GM19023 (cell line): ENCODE data around the gene KRTAP5-10.
"Not testable (repeated sequence)": the region's sequence is repeated elsewhere in the genome, so short reads cannot be mapped to it uniquely, and the experiment has no call there.

Source experiments
- ATAC-seq: cut with Tn5 transposase; IDR thresholded peaks from one replicate; pipeline ENCODE4 v1.9.1; 2021; ENCODE audit warnings: mild to moderate bottlenecking, moderate library complexity; ENCODE audit not compliant: unreplicated experiment

Gene KRTAP5-10

DNA sequence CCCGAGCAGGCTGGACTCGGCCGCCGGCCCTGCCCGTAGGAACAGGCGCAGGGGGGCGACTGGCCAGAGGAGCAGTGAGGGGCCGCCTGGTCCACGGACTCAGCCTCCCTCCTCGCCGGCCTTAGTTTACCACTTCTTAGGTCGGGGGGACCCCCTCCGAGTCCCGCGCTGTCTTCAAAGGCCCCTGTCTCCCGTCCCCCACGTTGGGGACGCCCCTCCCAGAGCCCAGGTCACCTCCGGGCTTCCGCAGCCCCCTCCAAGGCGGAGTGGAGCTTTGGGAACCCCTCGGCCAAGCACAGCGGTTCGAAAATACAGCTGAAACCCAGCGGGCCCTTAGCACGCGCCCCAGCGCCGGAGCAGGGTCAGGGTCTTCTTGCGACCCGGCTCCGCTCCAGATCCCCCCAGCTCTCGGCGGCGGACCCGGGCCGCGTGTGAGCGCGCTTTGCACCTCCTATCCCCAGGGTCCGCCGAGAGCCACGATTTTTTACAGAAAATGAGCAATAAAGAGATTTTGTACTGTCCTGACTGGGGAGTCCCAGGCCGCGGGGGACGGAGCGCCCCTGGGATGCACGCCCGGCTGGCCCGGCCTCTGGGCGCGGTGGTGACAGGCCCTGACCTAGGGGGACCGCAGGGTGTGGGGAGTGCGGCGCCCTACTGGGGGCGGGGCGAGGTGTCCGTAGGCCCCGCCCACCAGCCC is 42.3 kb downstream of the KRTAP5-10 start:
- not testable (repeated sequence) for ATAC-seq

DNA sequence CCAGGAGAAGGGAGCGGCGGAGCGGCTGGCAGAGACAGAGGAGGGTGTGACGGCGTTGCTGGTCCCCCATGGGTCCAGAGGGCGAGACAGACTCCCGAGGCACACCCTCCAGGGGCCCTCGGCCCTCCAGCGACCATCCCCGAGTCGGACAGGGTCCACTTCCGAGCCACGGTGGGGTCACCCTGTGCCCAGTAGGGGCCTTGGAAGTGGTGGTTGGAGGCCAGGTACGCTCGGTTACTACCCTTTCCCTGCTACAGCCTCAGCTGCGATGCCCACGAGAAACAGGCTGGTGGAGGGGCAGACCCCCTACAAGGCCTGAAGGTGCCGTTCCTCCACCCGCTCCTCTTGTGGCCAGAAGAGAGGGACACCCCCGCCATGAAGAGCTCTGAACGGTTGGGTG is 42.9 kb downstream of the KRTAP5-10 start:
- not testable (repeated sequence) for ATAC-seq

DNA sequence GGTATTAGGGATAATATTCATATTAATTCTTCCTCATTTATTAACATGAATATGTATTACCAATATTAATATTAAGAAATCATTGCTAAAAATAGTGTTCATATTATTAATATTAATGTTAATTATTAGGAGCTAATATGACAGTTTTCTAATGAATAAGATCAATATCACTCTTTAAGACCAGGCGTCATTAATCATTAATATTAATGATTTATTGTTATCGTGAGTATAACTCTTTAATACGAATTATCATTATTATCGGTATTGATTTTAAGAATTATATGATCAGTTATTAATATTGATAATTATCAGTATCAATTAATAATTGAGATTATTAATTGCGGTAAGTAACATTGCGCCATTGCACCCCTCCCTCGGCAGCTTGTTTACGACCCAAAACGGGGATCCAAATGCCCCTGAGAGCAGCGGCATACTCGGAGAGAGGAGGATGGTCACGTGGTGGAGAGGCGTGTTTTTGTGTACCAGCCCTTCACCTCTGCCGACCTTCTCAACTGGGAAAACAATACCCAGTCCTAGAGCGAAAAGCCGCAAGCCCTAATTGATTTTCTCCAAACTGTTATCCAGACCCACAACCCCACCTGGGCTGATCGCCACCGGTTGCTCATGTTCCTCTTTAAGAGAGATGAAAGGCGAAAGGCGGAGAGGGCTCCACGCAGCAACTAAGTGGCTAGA is 46.0 kb downstream of the KRTAP5-10 start:
- not testable (repeated sequence) for ATAC-seq

DNA sequence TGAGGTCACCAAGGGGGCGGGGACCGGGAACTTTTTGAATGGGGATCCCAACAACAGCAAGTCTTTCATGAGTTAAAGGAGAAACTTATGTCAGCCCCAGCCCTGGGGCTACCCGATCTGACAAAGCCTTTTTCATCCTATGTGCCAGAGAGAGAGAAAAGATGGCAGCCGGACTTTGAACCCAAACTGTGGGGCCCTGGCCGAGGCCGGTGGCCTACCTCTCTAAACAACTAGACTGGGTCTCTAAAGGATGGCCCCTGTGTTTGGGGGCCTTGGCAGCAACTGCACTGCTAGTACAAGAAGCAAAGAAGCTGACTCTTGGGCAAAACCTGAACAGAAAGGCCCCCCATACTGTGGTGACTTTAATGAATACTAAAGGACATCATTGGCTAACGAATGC is 48.6 kb downstream of the KRTAP5-10 start:
- not testable (repeated sequence) for ATAC-seq

DNA sequence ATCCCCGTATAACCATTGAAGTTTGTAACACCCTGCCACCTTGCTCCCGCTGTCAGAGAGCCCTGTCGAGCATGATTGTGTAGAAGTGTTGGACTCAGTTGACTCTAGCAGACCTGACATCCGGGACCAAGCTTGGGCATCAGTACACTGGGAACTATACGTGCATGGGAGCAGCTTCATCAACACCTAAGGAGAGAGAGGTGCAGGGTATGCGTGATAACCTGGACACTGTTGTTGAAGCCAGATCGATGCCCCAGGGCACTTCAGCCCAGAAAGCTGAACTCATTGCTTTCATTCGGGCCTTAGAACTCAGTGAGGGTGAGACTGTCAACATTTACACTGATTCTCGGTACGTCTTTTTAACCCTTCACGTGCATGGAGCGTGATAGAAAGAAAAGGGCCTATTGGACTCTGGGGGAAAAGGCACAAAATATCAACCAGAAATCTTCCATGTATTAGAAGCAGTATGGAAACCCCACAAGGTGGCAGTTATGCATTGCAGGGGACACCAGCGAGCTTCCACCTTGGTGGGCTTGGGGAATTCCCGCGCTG is 49.1 kb downstream of the KRTAP5-10 start:
- not testable (repeated sequence) for ATAC-seq

DNA sequence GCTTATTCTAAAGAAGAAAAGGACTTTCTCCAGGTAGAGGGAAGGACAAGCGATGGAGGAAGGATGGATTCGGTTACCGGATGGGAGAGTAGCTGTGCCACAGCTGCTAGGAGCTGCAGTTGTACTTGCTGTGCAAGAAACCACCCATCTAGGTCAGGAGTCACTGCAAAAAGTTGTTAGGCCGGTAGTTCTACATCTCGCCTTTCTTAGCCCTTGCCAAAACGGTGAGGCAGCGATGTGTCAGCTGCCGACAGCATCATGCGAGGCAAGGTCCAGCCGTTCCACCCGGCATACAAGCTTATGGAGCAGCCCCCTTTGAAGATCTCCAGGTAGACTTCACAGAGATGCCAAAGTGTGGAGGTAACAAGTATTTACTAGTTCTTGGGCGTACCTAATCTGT is 49.6 kb downstream of the KRTAP5-10 start:
- not testable (repeated sequence) for ATAC-seq
